B cell (primary cell): ENCODE results near the gene PTPRQ.

Source experiments
- EZH2 ChIP-seq: IDR thresholded peaks from 2 replicates; pipeline ENCODE4 v1.6.1; 2012; ENCODE audit warnings: borderline replicate concordance, low read depth, mild to moderate bottlenecking, moderate library complexity, low read length; ENCODE audit not compliant: insufficient read depth, poor library complexity, severe bottlenecking
- TF ChIP-seq, protein P1 (sequence below): fragments of 200-600 bp; IDR thresholded peaks from one replicate; pipeline ENCODE4 v1.8.0; 2022; ENCODE audit warnings: antibody characterized with exemption, mild to moderate bottlenecking

DNA sequence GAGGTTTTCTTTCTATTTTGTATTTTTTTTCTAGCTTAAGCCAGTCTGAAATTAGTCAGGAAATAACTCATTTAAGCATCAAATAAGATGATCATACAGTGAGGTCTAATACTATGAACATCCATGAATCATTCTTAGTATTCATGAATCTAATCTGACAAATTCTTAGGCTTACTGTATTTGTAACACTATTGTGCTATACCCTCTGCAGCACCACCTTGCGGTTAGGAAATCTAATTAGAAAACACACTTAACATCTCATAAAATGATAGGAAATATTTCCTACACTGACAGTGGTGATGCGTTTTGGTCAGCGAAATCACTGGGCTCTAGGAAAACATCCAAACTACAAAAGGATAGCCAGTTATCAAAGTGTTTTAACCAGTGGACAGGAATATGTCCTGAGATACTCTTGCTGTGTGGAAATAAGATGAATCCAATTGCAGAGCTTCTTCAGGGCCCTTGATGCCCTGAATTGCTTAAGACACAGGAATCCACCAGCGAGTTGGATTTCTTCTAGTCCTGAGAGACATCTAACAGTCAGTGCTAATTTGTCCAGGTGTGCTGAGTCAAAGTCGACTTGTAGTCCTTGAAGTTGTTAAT is 154.1 kb downstream of the PTPRQ start:
- TF ChIP-seq EZH2 = no peak
- TF ChIP-seq, protein P1, sequence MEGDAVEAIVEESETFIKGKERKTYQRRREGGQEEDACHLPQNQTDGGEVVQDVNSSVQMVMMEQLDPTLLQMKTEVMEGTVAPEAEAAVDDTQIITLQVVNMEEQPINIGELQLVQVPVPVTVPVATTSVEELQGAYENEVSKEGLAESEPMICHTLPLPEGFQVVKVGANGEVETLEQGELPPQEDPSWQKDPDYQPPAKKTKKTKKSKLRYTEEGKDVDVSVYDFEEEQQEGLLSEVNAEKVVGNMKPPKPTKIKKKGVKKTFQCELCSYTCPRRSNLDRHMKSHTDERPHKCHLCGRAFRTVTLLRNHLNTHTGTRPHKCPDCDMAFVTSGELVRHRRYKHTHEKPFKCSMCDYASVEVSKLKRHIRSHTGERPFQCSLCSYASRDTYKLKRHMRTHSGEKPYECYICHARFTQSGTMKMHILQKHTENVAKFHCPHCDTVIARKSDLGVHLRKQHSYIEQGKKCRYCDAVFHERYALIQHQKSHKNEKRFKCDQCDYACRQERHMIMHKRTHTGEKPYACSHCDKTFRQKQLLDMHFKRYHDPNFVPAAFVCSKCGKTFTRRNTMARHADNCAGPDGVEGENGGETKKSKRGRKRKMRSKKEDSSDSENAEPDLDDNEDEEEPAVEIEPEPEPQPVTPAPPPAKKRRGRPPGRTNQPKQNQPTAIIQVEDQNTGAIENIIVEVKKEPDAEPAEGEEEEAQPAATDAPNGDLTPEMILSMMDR = no peak
